GM21526 (cell line): ENCODE measurements around the gene ZFAND6.
"Not testable (repeated sequence)": the region's sequence is repeated elsewhere in the genome, so short reads cannot be mapped to it uniquely, and the experiment has no call there.

ENCODE experiments used
- ATAC-seq: cut with Tn5 transposase; IDR thresholded peaks from one replicate; pipeline ENCODE4 v1.9.1; 2021; ENCODE audit warnings: moderate library complexity; ENCODE audit not compliant: unreplicated experiment, low FRiP score

Gene ZFAND6

DNA sequence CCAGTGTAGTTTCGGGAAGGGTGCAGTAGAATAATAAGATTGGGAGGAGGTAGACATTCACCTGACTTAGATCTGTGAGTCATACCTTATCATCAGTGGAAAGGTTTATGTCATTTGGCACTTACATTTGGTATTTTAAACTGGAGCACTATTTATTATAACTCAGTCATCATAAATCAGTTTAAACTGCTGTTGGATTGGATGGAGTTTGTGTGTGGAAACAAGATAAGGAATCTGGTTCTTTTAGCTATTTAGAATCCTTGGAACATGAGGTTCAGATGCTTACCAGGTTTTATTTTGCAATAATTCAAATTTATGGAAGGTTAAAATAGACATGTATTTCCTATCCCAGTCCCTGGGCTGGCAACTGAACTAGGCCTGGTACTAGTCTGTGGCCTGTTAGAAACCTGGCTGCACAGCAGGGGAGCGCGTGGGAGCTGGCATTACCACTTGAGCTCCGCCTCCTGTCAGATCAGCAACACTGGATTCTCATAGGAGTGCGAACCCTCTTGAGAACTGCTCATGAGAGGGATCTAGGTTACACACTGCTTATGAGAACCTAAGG is 34.5 kb downstream of the ZFAND6 start:
- no peak for ATAC-seq

DNA sequence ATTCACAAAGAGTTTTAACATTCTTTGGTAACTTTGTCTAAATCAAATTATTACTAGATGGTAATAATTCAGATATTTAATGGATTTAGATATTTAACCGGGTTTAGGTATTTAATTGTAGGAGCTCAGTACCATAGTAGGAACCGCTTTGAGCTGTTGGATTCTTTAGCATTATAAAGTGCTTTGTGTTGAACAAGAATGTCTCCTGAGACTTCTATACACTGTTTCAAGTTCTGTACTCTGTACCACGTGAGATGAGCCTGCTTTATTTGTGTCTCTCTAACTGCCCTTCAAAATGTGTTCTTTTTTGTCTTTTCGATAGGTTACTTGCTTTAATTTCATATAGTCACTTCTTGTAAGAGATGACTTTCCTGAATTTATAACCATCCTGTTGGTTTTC is 36.0 kb downstream of the ZFAND6 start:
- ATAC-seq: no peak

DNA sequence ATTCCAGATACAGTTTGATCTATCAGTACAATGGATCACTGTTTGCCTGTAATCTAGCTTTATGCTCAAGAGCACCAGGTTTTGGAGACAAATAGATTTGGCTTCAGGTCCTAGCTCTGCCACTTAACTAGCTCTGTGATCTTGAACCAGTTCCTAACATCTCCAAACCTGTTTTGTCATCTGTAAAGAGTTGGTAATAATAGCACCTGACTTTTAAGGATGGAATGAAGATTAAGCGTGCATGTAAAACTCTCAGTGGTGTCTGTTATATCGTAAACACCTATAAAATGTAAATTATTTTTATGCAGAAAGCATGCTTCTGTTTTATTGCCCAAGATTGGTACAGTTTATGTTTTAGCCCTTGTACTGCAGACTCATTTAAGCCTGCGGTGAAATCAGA is 36.5 kb downstream of the ZFAND6 start:
- ATAC-seq: no peak

DNA sequence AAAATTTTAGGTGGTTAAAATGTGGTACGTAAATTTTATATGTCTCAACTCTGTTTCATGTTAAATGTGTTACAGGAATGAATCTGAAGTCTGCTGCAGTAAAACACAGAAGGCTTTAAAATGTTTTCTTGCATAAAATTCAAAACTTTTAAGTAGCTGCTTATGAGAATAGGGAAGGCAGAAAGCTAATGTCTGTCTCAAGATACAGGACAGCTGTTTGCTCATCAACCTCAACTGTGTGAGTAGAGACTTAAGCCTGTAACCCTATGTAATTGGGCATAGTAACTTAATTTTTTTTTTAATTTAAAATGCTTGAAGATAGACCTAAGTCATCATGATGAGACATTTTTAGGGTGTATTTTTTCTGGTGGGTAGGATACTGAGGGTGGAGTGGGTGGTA is 38.9 kb downstream of the ZFAND6 start:
- ATAC-seq: no peak

DNA sequence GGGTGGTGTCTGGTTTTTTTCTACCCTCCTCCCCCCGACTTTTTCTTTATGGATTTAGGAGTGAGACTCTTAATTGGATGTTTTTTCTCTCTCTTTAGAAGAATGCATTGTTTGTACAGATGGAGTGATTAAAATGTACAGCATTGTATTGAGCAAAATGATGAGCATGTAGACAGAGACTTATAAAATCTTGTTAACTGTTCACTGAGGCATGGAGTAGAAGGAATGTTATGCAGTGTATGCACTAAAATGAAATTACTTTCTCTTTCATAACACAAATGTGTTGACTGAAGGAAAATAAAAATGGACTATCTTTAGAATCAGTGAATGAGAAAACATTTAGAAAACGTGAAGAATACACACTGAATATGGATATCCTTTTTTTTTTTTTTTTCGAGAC is 39.8 kb downstream of the ZFAND6 start:
- ATAC-seq: peak; percentile 25

DNA sequence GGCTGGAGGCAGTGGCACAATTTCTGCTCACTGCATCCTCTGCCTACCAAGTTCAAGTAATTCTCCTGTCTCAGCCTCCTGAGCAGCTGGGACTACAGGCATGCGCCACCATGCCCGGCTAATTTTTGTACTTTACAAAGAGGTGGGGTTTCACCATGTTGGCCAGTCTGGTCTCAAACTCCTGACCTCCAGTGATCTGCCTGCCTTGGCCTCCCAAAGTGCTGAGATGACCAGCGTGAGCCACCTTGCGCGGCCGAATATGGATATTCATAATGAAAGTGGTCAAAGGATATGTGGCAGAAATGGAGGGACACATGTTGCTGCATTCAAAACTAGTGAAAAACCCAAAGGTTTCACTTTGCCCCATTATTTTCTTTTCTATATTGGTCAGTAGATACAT is 40.2 kb downstream of the ZFAND6 start:
- ATAC-seq: peak; percentile 60

DNA sequence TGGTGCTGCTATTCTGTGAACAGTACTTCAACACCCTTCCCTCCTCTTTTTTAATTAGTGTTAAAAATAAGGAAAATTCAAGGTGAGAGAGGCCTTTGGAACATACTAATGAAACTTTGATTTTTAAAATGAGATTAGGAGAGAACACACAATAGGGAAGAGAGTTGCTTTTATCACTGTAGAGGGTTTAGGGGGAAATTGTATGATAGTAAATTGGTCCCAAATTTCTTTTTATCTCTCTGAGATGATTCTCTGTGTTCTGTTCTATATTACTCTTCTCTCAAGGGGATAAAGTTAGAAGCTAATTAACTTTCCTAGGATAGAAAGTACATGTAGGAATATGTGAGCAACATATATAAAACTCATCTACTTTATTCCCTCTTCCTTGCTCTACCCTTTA is 40.8 kb downstream of the ZFAND6 start:
- no peak for ATAC-seq

DNA sequence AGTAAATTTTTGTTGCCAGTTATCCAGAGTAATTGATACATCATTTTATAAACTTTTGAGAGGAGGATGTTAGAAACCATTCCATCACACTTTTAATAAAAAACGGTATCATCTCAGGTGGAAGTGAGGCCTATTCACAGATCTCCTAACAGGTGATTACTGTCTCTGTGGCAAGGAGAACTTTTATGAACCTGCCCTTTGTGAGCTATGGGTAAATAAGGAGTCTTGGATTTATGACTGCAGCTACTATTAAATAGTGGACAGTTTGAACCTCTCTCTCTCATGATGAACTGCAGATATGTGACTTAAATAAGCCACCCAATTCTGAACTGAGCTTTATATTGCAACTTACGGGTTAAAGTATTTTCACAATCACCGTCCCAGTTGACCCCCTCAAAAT is 45.7 kb downstream of the ZFAND6 start:
- ATAC-seq: no peak

DNA sequence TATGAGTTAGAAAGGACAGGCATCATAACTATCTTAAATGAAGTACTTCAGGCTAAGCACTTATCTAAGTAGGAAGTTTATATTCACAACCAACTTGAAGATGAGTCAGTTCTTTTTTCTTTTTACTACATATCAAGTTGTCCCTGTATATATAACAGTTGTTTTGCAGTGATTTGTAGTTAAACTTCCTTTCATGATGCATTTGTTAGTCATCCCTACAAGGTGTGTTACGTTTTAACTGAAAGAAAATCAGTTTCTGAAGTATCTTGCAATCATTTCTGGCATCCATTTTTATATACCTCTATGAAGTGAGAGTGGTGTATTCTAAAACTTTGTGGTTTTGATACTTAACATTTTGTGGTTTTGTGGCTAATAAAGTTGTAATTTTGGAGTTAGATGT is 46.1 kb downstream of the ZFAND6 start:
- no peak for ATAC-seq

DNA sequence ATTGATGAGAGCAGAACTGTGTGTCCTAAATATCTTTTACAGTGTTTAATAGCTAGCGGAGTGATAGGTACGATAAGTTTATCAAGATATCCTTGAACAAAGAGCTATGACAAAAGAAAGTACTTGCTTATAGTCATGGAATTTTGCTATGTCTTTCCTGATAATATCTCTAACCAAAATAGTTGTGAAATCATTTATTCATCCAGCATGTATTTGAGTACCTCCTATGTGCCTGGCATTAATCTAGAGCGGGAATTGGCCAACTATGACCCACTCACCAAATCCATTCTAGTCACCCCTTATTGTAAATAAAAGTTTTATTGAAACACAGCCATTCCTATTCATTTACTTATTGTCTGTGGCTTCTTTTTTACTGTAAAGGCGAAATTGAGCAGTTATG is 46.6 kb downstream of the ZFAND6 start:
- ATAC-seq: no peak

DNA sequence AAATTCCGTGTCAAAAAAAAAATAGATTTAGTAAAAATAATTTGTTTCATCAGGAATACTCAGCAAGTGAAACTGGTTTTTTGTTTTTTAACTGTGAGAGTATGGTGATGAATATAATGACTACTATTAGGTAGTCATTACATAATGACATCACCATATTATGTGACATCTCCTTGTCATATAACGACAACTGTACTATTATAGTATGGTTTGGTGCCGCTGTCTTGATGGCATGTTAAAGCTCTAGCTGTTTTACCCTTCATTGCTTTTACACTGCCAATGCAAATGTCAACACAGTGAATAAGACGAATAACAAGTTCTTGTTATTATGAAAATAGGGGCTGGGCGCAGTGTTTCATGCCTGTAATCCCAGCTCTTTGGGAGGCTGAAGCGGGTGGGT is 47.7 kb downstream of the ZFAND6 start:
- no peak for ATAC-seq

DNA sequence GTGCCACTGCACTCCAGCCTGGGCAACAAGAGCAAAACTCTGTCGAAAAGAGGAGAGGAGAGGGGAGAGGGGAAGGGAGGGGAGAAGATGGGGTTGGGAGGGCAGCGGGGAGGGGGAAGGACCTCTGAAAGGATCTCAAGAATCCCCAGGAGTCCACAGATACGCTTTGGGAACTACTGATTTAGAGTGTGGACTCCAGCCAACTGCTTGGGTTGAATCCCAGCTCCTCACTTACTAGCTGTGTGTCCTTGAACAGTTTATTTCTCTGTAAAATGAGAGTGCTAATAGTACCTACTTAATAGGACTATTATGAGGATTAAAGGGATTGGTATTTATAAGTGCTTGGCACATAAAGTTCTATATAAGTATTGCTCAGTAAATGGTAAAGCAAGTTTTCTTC is 48.3 kb downstream of the ZFAND6 start:
- no peak for ATAC-seq

DNA sequence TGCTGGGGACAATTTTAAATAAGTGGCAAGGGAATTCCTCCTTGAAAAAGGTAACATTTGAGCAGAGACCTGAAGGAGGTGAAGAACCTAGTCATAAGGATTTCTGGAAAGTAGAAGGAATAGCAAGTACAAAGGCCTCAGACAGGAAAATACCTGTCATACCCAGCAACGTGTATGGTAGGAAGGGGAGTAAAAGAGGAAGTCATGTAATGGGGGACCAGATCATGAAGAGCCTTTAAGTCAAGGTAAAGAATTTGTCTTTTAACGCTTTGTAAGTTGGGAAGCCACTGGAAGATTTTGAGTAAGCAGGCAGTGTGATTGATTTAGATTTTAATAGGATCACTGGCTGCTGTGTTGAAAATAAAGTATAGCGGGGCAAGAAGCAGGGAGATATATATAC is 49.9 kb downstream of the ZFAND6 start:
- no peak for ATAC-seq

DNA sequence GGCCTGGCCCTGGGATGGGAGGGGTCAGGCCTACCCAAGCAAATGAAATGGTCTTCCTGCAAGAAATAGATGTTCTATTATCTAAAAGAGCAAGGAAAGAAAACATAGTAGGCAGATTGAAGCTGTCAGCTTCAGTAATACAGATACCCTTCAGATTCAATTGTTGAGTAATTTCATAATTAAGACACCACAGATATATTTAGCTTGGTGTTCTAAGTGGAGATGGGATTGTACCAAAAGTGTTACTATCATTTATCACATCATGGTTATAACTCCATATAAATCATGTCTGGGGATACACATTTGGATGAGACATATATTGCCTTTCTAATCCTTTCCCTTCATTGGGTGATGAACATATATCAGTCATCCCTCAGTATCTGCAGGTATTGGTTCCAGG is 51.4 kb downstream of the ZFAND6 start:
- ATAC-seq: no peak

DNA sequence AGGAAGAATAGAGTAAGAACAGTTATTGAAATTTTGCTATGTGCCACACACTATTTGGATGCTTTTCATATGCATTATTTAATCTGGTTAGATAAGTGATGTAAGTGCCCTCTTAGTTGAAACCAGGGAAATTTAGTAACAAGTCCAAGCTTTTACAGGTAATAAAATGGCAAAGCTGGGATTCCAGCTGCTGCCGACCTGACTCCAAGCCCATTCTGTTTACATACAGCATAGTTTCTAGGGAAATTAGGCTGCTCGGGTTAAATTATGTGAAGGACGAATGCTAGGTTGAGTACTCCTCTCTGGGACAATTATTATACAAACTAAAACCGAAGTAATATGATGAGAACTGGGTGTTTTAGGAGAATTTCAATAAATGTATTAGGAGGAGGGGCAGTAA is 54.6 kb downstream of the ZFAND6 start:
- ATAC-seq: no peak

DNA sequence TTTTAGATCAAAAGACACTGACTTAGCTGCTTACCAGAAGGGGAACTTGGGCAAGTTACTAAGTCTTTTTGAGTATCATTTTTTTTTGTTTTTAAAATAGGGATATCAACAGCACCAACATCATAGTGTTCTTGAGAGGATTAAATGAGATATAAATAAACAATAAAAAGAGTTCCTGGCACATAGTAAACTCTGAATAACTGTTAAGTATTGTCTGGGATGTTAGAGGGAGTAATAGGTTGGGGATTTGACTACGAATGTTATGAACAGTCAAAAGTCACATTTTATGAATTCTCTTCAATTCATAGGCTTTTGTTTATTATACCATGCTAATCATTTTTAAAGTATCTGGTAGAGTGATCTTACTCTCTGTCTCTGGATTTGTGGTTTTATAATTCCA is 55.5 kb downstream of the ZFAND6 start:
- no peak for ATAC-seq

DNA sequence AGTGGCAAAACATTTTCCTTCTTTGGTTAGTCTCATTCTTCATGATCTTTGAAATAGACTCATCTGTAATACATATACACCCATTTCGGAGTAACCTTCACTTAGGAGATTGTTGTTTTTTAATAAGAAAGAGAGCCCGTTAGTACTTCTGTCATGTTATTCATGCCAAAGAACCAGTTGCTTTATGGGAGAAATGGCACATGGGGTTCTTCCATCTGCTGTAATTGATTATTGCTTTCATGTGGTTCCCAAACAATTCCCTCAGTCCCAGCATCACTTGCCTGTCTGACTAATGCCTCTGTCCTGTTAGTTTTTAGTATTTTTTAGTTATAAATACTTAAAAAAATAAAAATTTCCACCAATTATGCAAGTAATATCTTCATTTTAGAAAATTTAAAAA is 59.5 kb downstream of the ZFAND6 start:
- ATAC-seq: no peak

DNA sequence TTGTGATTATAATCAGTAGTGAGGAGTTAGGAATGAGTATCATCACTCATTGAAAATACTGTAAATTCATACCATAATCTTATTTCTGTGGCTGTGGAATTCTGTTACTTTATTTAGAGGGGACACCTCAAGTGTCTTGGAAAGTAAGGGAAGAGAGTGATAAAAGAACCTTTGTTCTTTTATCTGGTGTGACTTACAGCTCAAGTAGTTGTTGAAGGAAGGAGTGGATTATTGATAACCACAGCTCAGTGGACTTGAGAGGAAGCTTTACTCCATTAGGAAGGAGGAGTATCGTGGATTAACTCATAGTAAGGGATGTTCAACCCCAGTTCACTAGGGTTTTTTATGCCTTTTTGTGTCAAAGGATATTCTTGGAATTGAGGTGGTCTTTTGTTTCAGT is 61.2 kb downstream of the ZFAND6 start:
- no peak for ATAC-seq

DNA sequence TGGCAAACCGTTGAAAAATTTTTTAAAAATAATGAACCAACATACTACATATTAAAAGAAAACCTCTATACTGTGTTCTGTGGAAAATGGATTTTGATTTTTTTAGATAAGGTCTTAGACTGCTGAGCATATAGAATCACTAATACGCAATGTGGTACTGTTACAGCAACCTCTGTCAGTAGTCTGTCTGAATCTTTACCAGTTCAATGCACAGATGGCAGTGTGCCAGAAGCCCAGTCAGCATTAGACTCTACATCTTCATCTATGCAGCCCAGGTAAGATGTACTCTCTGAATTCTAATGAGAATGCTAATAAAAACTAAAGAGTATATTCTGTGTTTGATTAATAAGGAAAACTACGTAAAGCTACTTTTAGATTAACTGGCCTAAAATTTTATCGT is 62.1 kb downstream of the ZFAND6 start:
- no peak for ATAC-seq

DNA sequence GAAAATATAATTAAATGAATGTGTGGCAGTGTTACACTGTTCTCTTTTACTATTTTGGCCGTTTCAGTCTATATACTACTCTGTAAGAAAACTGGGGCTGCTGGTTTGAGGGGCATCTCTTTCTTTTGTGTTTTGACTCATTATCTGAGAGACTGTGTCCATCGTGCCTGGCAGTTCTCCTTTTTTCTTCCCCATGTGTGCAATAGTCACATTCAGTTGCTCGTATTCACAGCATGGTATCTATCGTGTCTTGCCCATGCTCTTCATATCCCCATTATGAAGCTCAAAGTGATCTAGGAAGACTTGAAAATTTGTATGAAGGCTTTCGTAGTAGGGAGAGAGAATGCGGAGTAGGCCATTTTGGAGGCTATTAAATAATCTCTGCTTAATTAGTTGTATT is 63.6 kb downstream of the ZFAND6 start:
- no peak for ATAC-seq

DNA sequence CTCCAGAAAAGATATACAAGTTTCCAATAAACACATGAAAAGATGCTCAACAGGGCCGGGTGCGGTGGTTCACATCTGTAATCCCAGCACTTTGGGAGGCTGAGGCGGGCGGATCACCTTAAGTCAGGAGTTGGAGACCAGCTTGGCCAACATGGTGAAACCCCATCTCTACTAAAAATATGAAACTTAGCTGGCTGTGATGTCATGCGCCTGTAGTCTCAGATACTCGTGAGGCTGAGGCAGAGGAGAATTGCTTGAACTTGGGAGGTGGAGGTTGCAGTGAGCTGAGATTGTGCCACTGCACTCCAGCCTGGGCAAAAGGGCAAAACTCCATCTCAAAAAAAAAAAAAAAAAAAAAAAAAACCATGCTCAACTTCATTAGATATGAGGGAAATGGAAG is 67.8 kb downstream of the ZFAND6 start:
- not testable (repeated sequence) for ATAC-seq

DNA sequence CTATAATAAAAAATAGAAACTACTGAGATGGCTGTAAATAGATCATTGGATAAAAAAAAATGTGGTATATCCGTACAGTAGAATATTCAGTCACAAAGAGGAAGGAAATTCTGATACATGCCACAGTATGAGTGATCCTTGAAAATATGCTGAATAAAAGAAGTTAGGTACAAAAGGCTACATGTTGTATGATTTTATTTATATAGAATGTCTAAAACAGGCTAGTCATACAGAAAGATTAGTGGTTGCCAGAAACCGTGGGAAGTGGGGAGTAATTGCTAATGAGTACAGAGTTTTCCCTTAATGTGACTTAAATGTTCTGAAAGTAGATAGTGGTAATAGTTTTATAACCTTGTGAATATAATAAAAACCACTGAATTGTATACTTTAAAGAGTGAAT is 68.4 kb downstream of the ZFAND6 start:
- no peak for ATAC-seq

DNA sequence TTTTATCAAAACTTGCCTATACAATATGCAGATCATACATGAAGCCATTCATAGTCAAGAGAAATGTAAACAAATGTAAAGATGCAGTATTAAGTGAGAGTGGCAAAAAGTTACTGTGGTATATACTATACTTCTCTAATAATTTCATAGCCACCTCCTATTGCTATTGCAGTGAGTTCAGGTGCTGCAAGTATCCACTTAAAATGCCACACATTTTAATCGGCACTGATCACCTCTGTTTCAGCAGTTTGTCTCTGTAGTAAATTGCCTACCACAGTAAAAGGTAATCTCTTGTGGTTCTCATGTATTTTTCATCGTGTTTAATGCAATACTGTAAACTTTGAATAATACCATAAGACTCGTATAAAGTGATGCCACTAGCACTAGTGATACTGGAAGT is 72.9 kb downstream of the ZFAND6 start:
- ATAC-seq: no peak
